ENCODE results near the gene PGLYRP2. TPM values are rescaled to one million over a fixed set of nuclear protein-coding genes. Genes with fewer than 3 reads are reported as not detected.

PGLYRP2 gene
- total RNA-seq, 1 experiment from 2014 or later, result not detected

- no TSS peak for BruUV-seq (replicated peaks)
Measured at GRCh38 chr19:15442142-15442920, 37.0 kb downstream of the PGLYRP2 start.

More at GRCh38 chr19:15442142-15442920, 37.0 kb downstream of the PGLYRP2 start:
- Histone ChIP-seq H3K36me3 (ENCODE audit: control insufficient read depth in 1 of 2, insufficient read depth in 2 of 2, low read length in 2 of 2) (no peaks in the 10 kb centered on the region), H3K27me3 (ENCODE audit: insufficient read depth, low read length) (no peaks in the 10 kb centered on the region), H3K79me2 (ENCODE audit: insufficient read depth, low read length) (no peaks in the 10 kb centered on the region), H3K4me1 (ENCODE audit: control insufficient read depth in 1 of 2, insufficient read depth in 2 of 2, low read length in 2 of 2) (no peaks in the 10 kb centered on the region), H3K9me3 (ENCODE audit: control insufficient read depth in 1 of 2, insufficient read depth in 1 of 2, low read depth in 1 of 2, low read length in 2 of 2) (no peaks in the 10 kb centered on the region), H3K9me2 (ENCODE audit: insufficient read depth) (no peaks in the 10 kb centered on the region), H2AFZ (ENCODE audit: low read depth, low read length, poor library complexity, severe bottlenecking) (no peak overlapping the region), H3K4me3 (replicated peaks in 1 of 2; ENCODE audit: low read depth in 1 of 2, low read length in 2 of 2) (no peak overlapping the region), H3K9ac (ENCODE audit: low read length) (no peak overlapping the region), H3K4me2 (ENCODE audit: low read length) (no peak overlapping the region), H3K27ac (ENCODE audit: low read depth, low read length) (no peak overlapping the region), H4K20me1 (ENCODE audit: insufficient read depth) (no peaks in the 10 kb centered on the region)
- ATAC-seq (no peak), DNase-seq (ENCODE audit: low read depth, low spot score) (no peak)
- intact Hi-C loops (cut with micrococcal nuclease), result no loop called here
- POLR2A ChIA-PET, result no interaction called here
- TF ChIP-seq EZH2 (IDR thresholded peaks at IDR 0.05), result no peak
- no peak for TF ChIP-seq YY1 (IDR thresholded peaks at IDR 0.05; ENCODE audit: extremely low read depth, insufficient replicate concordance, low read depth, low read length)
- no peak for TF ChIP-seq CTCF (IDR thresholded peaks at IDR 0.05 in 2 of 3, conservative IDR thresholded peaks at IDR 0.05 in 1 of 3; ENCODE audit: borderline replicate concordance in 1 of 3, insufficient read depth in 1 of 3, low read depth in 2 of 3, low read length in 2 of 3)
- TF ChIP-seq REST (IDR thresholded peaks at IDR 0.05; ENCODE audit: low read depth), result no peak
- TF ChIP-seq RAD21 (IDR thresholded peaks at IDR 0.05; ENCODE audit: low read depth), result no peak
- no peak for TF ChIP-seq JUND (IDR thresholded peaks at IDR 0.05)
- no peak for TF ChIP-seq SRF (IDR thresholded peaks at IDR 0.05; ENCODE audit: low read depth)
- no peak for TF ChIP-seq CBX3 (IDR thresholded peaks at IDR 0.05; ENCODE audit: low read depth)
- TF ChIP-seq SIN3A (IDR thresholded peaks at IDR 0.05; ENCODE audit: low read depth), result no peak
- TF ChIP-seq TCF7L2 (IDR thresholded peaks at IDR 0.05; ENCODE audit: borderline replicate concordance, extremely low read depth, insufficient read depth, insufficient read length), result no peak
- RAD21 ChIA-PET (ENCODE audit: low non-redundant PET in 1 of 2, low total read pairs in 2 of 2, uncharacterized antibody in 2 of 2, unreplicated experiment in 2 of 2), result no interaction called here
- CTCF ChIA-PET, result no interaction called here
